Rectal smooth muscle tissue (tissue), 1 donor: ENCODE data around the gene APOBEC3B.
A peak's percentile ranks its signal among the peaks of the same experiment; 100 is the strongest.
"Not testable (repeated sequence)": the region's sequence is repeated elsewhere in the genome, so short reads cannot be mapped to it uniquely, and the experiment has no call there.

Experiments used
- H3K27ac ChIP-seq: one replicate; pipeline ENCODE4 v1.7.0; 2013; ENCODE audit warnings: low read depth, low read length, inconsistent platforms
- H3K27me3 ChIP-seq: one replicate; pipeline ENCODE4 v1.7.0; 2013; ENCODE audit warnings: low read length; ENCODE audit not compliant: control insufficient read depth, insufficient read depth
- H3K36me3 ChIP-seq: one replicate; pipeline ENCODE4 v1.7.0; 2013; ENCODE audit warnings: low read length; ENCODE audit not compliant: control insufficient read depth, insufficient read depth
- H3K4me1 ChIP-seq: one replicate; pipeline ENCODE4 v1.7.0; 2013; ENCODE audit warnings: low read length; ENCODE audit not compliant: control insufficient read depth, insufficient read depth
- H3K4me3 ChIP-seq: one replicate; pipeline ENCODE4 v1.7.0; 2013; ENCODE audit warnings: low read length
- H3K9ac ChIP-seq: one replicate; pipeline ENCODE4 v1.7.0; 2013; ENCODE audit warnings: low read length

Gene APOBEC3B

DNA sequence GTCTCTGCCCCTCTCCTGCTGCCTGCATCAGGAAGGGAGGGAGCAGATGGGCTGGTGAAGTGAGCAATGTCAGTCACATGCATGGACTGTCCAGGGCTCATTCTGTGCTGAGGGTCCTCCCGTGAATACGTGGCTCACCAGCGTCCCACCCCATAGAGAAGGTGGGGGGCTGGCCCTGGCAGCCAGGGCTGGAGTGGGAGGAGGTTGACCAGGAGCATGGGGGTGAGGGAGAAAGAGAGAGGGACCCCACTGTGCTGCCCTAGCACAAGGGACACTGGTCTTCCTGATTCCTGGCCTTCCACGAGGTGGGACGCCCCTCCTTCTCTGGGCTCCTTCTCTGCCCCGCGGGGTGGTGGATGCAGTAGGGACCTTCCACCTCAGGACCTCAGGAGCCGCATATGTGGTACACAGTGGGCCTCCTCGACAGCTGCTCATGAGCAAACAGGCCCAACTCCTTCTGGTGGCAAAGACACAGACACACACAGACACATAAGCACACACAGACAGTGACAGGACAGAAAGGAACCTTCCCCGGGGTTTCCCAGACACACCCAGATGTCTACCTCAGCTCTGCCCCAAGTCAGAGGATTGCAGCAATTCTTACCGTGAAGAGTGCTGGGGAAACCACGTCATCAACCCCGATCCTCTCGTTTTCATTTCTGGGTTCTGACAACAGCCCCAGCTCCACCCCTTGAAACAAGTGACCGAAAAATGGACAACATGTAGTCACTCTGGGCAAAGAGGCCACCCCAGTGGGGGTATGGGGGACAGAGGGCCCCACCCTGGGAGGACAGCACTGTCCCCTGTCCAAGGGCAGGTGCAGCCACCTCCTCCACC, 28.4 kb upstream of the APOBEC3B start:
- H3K9ac ChIP-seq: no peak overlapping the region

DNA sequence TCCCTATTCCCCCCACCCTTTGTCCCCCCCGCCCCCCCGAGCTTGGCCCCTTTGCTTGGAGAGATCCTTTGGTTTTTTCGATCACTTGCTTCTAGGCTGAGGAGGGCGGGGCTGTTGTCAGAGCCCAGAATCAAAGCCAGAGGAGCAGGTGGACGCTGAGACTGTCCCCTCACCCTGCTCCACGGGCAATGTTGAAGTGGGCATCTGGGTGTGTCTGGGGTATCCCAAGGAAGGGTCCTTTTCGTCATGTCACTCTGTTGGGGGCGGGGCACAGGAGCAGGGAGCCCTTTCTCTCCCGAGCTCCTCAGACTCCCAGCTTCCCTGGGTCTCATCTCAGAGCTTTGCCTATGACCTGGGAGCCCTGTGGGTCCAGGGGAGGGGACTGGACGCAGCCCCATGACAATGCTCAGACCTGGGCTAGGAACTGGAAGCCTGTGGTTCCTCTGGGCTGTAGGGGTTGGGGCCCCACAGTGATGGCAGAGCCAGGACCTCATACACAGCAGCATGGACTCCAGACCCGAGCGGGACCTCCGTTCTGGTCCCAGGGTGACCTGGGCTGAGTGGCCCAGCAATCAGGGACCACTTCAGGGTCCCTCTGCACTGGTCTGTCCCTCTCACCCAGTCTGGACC, 27.6 kb upstream of the APOBEC3B start:
- H3K4me1 ChIP-seq: no peaks in the 10 kb centered on the region

More for the DNA sequence above, 28.4 kb upstream of the APOBEC3B start:
- no peaks in the 10 kb centered on the region for H3K4me1 ChIP-seq
- H3K4me3 ChIP-seq: peak overlapping the region; percentile 41
- H3K27me3 ChIP-seq: no peaks in the 10 kb centered on the region
- no peaks in the 10 kb centered on the region for H3K36me3 ChIP-seq
- no peak overlapping the region for H3K27ac ChIP-seq

DNA sequence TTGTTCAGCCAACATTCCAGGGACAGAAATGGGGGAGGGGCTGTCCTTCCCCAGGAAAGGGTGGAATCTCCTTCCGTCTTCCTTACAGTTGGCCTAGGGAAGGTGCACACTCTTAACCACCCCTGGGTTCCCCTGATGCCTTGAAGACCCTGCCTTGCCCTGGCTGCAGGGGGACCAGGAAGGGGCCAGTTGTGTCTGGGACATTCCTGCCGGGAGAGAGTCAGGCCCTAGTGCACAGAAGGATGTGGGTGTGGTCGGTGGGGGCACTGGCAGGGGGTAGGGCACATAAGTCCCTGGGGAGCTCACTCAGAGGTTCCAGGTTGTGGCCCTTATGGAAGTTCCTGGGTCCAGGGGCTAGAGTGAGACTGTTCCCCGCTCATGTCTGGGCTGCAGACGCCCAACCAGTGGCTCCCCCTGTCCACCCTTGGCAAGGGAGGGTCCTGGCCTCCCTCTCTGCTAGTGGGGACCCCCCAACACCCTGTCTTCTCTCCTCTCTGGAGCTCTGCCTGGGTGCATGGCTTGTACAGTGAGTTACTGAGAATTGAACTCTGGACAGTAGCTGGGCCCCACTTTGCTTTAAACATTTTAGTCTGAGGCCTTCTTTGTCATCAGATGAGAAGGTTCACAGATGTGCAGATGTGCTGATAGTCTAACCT, 26.8 kb upstream of the APOBEC3B start:
- Histone ChIP-seq H3K4me1 (no peaks in the 10 kb centered on the region), H3K9ac (no peak overlapping the region), H3K36me3 (no peaks in the 10 kb centered on the region), H3K27ac (no peak overlapping the region), H3K27me3 (no peaks in the 10 kb centered on the region), H3K4me3 (no peak overlapping the region)

More for the DNA sequence above, 27.6 kb upstream of the APOBEC3B start:
- Histone ChIP-seq H3K27me3 (no peaks in the 10 kb centered on the region), H3K27ac (no peak overlapping the region), H3K9ac (no peak overlapping the region), H3K4me3 (no peak overlapping the region), H3K36me3 (no peaks in the 10 kb centered on the region)

DNA sequence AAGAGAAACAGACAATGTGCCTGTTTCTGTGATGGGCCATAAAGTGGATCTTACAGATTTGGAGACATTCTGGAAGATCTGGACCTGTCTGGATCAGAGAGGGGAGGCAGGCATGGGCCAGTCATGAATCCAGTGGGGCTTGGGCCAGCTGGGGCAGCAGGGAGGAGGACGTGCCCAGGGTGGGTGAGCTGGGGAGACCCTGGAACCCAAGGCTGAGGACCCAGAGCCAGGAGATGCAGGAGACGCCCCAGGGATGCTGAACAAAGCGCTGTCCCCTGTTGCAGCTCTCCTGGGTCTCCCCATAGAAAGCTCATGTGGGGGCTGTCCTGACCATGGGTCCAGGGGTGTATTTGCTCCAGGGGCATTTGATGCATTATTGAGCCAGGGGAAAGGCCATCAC, 26.2 kb upstream of the APOBEC3B start:
- Histone ChIP-seq H3K9ac (no peak overlapping the region), H3K36me3 (no peaks in the 10 kb centered on the region), H3K4me3 (no peak overlapping the region), H3K4me1 (no peaks in the 10 kb centered on the region), H3K27me3 (no peaks in the 10 kb centered on the region), H3K27ac (no peak overlapping the region)

DNA sequence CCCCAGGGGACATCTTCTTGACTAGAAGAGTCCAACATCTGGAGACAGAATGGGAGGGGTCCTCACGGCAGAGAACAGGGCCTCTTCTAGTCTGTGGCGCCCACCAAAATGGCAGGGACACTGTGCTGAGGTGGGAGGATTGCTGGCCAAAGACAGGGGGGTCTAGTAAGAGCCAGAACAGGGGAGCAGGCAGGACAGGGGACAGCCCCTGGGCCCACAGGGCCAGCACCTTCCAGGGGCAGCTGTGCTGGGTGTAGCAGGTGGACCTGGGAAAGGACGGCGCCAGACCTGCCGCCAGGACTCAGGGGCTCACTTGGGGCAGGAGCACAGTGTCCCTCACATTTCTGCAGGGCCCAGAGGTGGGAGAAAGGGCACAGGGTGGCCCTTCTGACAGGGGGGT, 25.6 kb upstream of the APOBEC3B start:
- H3K4me3 ChIP-seq: no peak overlapping the region
- H3K27ac ChIP-seq: no peak overlapping the region
- H3K27me3 ChIP-seq: no peaks in the 10 kb centered on the region
- no peak overlapping the region for H3K9ac ChIP-seq
- H3K36me3 ChIP-seq: no peaks in the 10 kb centered on the region
- no peaks in the 10 kb centered on the region for H3K4me1 ChIP-seq

DNA sequence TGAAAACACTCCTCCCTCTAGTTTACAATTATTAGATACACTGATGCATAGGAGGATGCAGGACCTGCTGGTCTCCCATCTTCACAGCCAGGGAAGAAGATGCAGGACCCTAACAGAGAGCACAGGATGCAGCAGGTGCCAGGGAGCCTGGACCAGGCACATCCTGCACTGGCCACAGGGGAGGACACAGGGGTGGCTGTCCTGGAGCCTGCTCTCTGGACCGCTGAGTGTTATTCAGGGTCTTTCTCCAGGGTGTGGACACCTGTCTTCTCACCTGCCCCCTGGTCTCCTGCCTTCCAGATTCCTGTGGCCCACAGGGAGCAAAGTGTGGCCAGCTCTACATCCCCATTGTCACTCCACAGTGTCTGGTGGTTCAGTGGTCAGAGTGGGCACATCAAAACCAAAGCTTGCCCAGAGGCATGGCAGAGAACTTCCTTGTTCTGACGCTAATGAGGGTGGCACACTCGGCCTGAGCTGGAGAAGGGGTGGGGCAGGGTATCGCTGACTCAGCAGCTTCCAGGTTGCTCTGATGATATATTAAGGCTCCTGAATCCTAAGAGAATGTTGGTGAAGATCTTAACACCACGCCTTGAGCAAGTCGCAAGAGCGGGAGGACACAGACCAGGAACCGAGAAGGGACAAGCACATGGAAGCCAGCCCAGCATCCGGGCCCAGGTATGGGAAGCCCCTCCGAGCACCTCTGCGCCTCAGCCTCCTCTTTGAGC, 24.9 kb upstream of the APOBEC3B start, which contains the start of gene APOBEC3A:
TSS of gene APOBEC3A (plus strand) at position 564 of the 725 bp plus-strand sequence. CDS start at position 647, 83 bp downstream.
- Histone ChIP-seq H3K27ac (no peak within 1 kb of the TSS), H3K27me3 (no peaks in the 10 kb centered on the region), H3K4me3 (no peak within 1 kb of the TSS), H3K4me1 (no peaks in the 10 kb centered on the region), H3K36me3 (no peaks in the 10 kb centered on the region), H3K9ac (no peak within 1 kb of the TSS)

DNA sequence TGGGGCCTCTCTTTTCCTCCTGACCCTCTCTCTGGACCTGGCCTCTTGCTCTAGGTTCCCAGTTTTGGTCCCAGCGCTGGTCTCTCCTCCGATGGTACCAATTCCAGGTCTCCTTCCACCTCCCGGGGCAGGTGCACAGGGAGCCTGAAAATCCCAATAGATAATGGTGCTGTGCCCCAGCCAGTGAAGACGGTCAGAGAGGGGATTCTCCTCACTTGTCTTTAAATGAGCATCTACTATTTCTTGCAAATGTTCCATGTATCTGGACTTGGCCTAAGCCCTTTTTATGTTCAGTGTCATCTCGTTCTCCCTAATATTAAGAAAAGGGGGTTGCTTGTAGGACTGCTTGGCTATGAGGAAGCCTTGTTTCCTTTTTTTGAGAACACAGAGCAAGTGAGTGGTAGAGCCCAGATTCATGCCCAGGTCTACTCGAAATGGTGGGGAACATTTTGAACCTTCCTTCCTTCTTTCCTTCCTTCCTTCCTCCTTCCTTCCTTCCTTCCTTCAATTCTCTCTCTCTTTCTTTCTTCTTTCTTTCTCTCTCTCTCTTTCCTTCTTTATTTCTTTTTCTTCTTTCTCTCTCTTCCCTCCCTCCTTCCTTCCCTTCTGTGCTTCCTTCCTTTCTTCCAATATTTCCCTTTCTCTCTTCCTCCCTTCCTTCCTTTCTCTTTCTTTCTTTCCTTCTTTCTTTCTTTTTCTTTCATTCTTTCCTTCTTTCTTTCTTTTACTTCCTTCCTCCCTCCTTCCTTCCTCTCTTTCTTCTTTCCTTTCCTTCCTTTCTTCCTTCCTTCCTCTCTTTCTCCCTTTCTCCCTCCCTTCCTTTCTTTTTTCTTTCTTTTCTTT, 24.1 kb upstream of the APOBEC3B start:
- Histone ChIP-seq H3K4me3 (no peak overlapping the region), H3K9ac (no peak overlapping the region), H3K27ac (no peak overlapping the region), H3K36me3 (no peaks in the 10 kb centered on the region), H3K27me3 (no peaks in the 10 kb centered on the region), H3K4me1 (no peaks in the 10 kb centered on the region)

DNA sequence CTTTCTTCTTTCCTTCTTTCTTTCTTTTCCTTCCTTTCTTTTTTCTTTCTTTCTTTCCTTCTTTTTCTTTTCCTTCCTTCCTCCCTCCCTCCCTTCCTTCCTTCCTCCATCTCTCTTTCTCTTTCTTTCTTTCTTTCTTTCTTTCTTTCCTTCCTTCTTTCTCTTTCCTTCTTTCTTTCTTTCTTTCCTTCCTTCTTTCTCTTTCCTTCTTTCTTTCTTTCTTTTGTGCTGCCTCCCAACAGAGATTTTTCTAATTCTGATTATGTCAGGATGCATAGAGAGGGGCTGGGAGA, 23.6 kb upstream of the APOBEC3B start:
- not testable (repeated sequence) for H3K4me1 ChIP-seq, H3K9ac ChIP-seq, H3K27me3 ChIP-seq, H3K36me3 ChIP-seq, H3K27ac ChIP-seq, H3K4me3 ChIP-seq

DNA sequence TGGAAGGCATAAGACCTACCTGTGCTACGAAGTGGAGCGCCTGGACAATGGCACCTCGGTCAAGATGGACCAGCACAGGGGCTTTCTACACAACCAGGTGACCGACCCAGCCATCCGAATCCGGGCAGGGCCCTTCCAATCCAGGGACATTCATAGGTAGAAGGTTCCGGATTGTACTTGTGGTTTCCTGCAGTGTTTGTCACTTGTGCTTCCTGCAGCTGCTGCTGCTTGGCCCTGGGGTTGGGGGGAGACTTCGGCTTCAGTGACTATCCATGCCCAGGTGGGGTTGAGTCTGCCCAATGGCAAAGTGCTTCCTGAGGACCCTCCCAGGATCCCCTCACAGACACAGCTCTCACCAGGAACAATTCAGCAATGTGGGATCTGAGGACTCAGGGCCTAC, 22.6 kb upstream of the APOBEC3B start:
- H3K27ac ChIP-seq: no peak overlapping the region
- no peaks in the 10 kb centered on the region for H3K4me1 ChIP-seq
- no peaks in the 10 kb centered on the region for H3K36me3 ChIP-seq
- no peak overlapping the region for H3K4me3 ChIP-seq
- no peak overlapping the region for H3K9ac ChIP-seq
- no peaks in the 10 kb centered on the region for H3K27me3 ChIP-seq

DNA sequence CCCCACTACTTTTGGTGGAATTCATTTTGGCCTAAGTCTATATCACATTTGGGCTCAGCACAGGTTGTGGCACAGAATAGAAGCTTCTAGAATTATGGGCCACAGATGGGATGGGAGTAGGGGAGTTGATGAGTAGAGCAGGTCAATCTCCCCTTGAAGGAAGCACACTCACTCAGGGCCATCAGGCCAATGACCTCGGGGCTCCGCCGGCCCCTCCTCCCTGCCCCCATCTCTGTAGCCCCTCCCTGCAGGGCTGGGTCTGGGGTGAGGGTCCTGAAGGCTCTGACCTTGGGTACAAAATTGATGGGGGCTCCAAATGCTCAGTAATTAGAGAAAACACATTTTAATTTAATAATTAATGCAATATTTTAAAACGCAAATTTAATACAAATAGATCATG, 21.5 kb upstream of the APOBEC3B start:
- not testable (repeated sequence) for H3K4me3 ChIP-seq, H3K4me1 ChIP-seq, H3K9ac ChIP-seq, H3K27ac ChIP-seq, H3K36me3 ChIP-seq, H3K27me3 ChIP-seq

DNA sequence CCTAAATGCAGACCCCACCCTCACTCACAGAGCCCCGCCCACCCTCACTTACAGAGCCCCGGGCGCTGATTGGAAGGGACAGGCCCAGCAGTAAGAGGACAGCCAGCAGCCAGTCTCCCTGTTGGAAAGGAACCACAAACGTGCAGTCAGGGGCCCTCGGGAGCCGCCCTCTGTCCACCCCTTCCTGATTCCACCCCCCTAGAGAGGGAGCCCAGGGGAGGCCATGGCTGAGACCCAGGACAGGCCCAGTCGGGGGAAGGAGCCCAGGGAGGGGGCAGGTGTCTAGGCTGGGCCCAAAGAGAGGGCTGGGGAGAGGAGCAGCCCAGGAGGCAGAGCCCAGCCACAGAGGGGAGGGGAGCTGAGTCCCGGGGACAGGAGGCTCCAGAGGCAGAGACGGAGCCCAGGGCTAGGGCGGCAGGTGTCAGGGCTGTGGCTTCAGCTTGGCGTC, 18.8 kb upstream of the APOBEC3B start:
- not testable (repeated sequence) for H3K4me1 ChIP-seq, H3K36me3 ChIP-seq, H3K27ac ChIP-seq, H3K27me3 ChIP-seq, H3K9ac ChIP-seq, H3K4me3 ChIP-seq
